Mammary epithelial cell (primary cell): ENCODE results near the gene DMD.

Source experiments
- CTCF ChIP-seq, 2 donors: IDR thresholded peaks in 1 of 2; conservative IDR thresholded peaks in 1 of 2; 2 replicates each; pipeline ENCODE4 v1.5.1; 2011 to 2012; ENCODE audit warnings: inconsistent platforms in 2 of 2, low read length in 2 of 2, mild to moderate bottlenecking in 2 of 2, control low read depth in 1 of 2, low read depth in 1 of 2; ENCODE audit not compliant: insufficient read depth in 1 of 2; ENCODE audit errors: extremely low read depth in 1 of 2
- EZH2 ChIP-seq: IDR thresholded peaks from 2 replicates; pipeline ENCODE4 v1.6.1; 2012; ENCODE audit warnings: low read length, inconsistent platforms, borderline replicate concordance

- TF ChIP-seq CTCF (conservative IDR thresholded peaks at IDR 0.05 in 1 of 2, IDR thresholded peaks at IDR 0.05 in 1 of 2; ENCODE audit: extremely low read depth in 1 of 2, insufficient read depth in 1 of 2, low read depth in 1 of 2, low read length in 2 of 2) (no peak), EZH2 (peak; percentile 38)
These were observed 83.1 kb downstream of the DMD start for GRCh38 chrX:33128048-33128805.
